Fibroblast of skin of abdomen (primary cell): Measurements from ENCODE around the gene ARHGEF17.
A peak's percentile ranks its signal among the peaks of the same experiment; 100 is the strongest.

Source experiments
- DNase-seq: peaks from one replicate; pipeline ENCODE4 v3.0.0-alpha.2; 2013

Gene ARHGEF17

GRCh38 chr11:73410627-73411026 is 102.6 kb downstream of the ARHGEF17 start:
- DNase-seq: peak; percentile 54

- DNase-seq: no peak
These were observed 103.0 kb downstream of the ARHGEF17 start for GRCh38 chr11:73411031-73411430.

- no peak for DNase-seq
These were observed 104.2 kb downstream of the ARHGEF17 start for GRCh38 chr11:73412308-73412707.

DNA sequence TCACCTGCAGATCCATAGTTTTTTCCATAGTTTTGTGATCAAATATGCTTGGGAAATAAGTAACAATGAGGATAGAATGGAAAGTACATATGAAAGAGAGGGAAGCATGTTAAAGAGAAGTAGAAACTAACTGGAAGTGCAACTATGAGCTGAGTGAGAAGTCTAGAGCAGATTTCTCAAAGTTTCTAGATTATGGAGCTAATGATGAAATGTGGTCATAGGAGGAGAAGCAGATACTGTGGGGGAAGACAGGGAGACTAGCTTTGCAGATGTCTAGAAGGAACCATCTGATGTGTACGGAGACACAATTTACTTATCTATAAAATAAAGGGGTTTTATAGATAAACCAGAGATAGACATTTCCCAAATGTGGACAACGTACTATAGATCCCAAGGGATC is 105.2 kb downstream of the ARHGEF17 start:
- no peak for DNase-seq

- DNase-seq: peak; percentile 91
These were observed 107.0 kb downstream of the ARHGEF17 start for GRCh38 chr11:73414977-73415651.

DNA sequence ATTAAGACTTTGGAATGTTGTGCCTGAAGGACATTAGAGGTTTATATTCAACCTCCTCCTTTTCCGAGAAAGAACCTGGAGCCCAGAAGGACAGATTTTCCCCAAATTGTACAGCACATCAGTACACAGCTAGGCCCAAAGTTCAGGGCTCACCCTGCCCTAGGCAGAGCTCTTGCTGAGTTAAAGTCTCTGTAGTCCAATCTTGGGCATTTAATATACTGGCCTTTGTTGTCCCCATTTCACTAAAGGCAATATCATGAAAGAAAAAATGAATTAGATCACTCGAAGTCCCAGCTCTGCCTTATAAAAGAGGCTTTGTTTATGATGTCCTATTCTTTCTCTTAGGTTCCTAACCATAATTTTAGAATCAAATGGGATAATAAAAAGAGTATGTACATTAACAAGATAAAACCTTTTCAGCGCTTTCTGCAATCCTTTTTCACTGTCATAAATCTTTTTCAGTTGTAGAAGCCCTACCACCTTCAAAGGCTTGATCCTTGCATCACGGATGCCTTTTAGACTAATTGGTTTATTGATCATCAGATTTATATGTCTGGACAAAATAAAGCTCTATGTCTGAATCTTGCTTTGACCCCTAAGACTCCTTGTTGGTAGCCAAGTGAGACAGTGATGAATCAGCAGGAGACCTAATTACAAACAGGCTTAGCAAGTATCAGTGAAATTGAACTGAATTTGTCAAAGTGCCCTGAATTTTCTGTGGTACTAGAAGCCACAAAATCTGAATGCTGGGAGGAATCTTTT is 108.0 kb downstream of the ARHGEF17 start:
- peak; percentile 95 for DNase-seq

DNA sequence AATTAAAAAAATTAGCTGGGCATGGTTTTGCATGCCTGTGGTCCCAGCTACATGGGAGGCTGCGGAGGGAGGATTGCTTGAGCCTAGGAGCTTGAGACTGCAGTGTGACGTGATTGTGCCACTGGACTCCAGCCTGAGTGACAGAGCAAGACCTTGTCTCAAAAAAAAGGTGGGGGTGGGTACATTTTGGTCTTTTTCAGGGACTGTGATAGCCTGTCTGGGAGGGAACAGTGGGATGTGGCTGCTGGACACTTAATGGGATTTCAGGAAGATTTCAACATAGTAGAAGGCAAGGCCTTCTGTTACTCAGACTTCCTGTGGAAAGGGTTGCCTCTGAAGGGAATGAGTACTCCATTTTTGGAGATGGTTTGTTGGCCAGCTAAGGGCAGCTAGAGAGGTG is 108.7 kb downstream of the ARHGEF17 start:
- DNase-seq: no peak
